ENCODE results near the gene PARD3. TPM values are rescaled to one million over a fixed set of nuclear protein-coding genes. Genes with fewer than 3 reads are reported as not detected.

Gene PARD3
- total RNA-seq, 2 experiments from 2014 or later, result 1.3 to 1.9 TPM

GRCh38 chr10:34107626-34108516 is 707.2 kb downstream of the PARD3 start:
- no peak overlapping the region for H3K27ac Mint-ChIP-seq
- no peaks in the 10 kb centered on the region for H3K9me3 Mint-ChIP-seq
- no peaks in the 10 kb centered on the region for H3K36me3 Mint-ChIP-seq
- DNase-seq, result no peak
- H3K4me3 Mint-ChIP-seq, result no peak overlapping the region
- peaks cover 7% of the 10 kb centered on the region for H3K27me3 Mint-ChIP-seq
- no peaks in the 10 kb centered on the region for H3K4me1 Mint-ChIP-seq

GRCh38 chr10:34106356-34106885 is 708.7 kb downstream of the PARD3 start:
- H3K4me3 Mint-ChIP-seq, result no peak overlapping the region
- H3K36me3 Mint-ChIP-seq, result no peaks in the 10 kb centered on the region
- no peak for DNase-seq
- H3K9me3 Mint-ChIP-seq, result no peaks in the 10 kb centered on the region
- peaks cover 7% of the 10 kb centered on the region for H3K27me3 Mint-ChIP-seq
- no peak overlapping the region for H3K27ac Mint-ChIP-seq
- H3K4me1 Mint-ChIP-seq, result no peaks in the 10 kb centered on the region

GRCh38 chr10:34104829-34105572 is 710.1 kb downstream of the PARD3 start:
- Mint-ChIP-seq H3K36me3 (no peaks in the 10 kb centered on the region), H3K27ac (no peak overlapping the region), H3K4me3 (no peak overlapping the region), H3K27me3 (peaks cover 7% of the 10 kb centered on the region), H3K4me1 (no peaks in the 10 kb centered on the region), H3K9me3 (no peaks in the 10 kb centered on the region)
- DNase-seq, result no peak

GRCh38 chr10:34102893-34103506 is 712.1 kb downstream of the PARD3 start:
- Mint-ChIP-seq H3K36me3 (no peaks in the 10 kb centered on the region), H3K27me3 (peaks cover 7% of the 10 kb centered on the region), H3K4me1 (no peaks in the 10 kb centered on the region), H3K4me3 (no peak overlapping the region), H3K27ac (no peak overlapping the region), H3K9me3 (peaks cover 3% of the 10 kb centered on the region)
- DNase-seq, result no peak

GRCh38 chr10:34102237-34102673 is 712.8 kb downstream of the PARD3 start:
- H3K27me3 Mint-ChIP-seq, result peaks cover 7% of the 10 kb centered on the region
- DNase-seq, result no peak
- no peaks in the 10 kb centered on the region for H3K4me1 Mint-ChIP-seq
- H3K27ac Mint-ChIP-seq, result no peak overlapping the region
- H3K4me3 Mint-ChIP-seq, result no peak overlapping the region
- peaks cover 3% of the 10 kb centered on the region for H3K9me3 Mint-ChIP-seq
- no peaks in the 10 kb centered on the region for H3K36me3 Mint-ChIP-seq

- no peak overlapping the region for H3K4me3 Mint-ChIP-seq
- H3K27ac Mint-ChIP-seq, result no peak overlapping the region
- H3K27me3 Mint-ChIP-seq, result peaks cover 7% of the 10 kb centered on the region
- no peaks in the 10 kb centered on the region for H3K4me1 Mint-ChIP-seq
- H3K9me3 Mint-ChIP-seq, result peaks cover 3% of the 10 kb centered on the region
- H3K36me3 Mint-ChIP-seq, result no peaks in the 10 kb centered on the region
- DNase-seq, result no peak
These were observed 714.1 kb downstream of the PARD3 start for GRCh38 chr10:34101001-34101400.

- no peaks in the 10 kb centered on the region for H3K4me1 Mint-ChIP-seq
- no peaks in the 10 kb centered on the region for H3K27me3 Mint-ChIP-seq
- H3K27ac Mint-ChIP-seq, result no peak overlapping the region
- H3K4me3 Mint-ChIP-seq, result no peak overlapping the region
- H3K36me3 Mint-ChIP-seq, result no peaks in the 10 kb centered on the region
- H3K9me3 Mint-ChIP-seq, result peaks cover 16% of the 10 kb centered on the region
- DNase-seq, result no peak
These were observed 716.1 kb downstream of the PARD3 start for GRCh38 chr10:34098821-34099567.

- Mint-ChIP-seq H3K4me3 (no peak overlapping the region), H3K27me3 (no peaks in the 10 kb centered on the region), H3K36me3 (no peaks in the 10 kb centered on the region), H3K4me1 (no peaks in the 10 kb centered on the region), H3K27ac (no peak overlapping the region), H3K9me3 (peaks cover 16% of the 10 kb centered on the region)
- DNase-seq, result no peak
These were observed 717.4 kb downstream of the PARD3 start for GRCh38 chr10:34097682-34098081.

- DNase-seq, result no peak
- H3K36me3 Mint-ChIP-seq, result no peaks in the 10 kb centered on the region
- H3K4me1 Mint-ChIP-seq, result no peaks in the 10 kb centered on the region
- peaks cover 16% of the 10 kb centered on the region for H3K9me3 Mint-ChIP-seq
- no peaks in the 10 kb centered on the region for H3K27me3 Mint-ChIP-seq
- no peak overlapping the region for H3K27ac Mint-ChIP-seq
- H3K4me3 Mint-ChIP-seq, result no peak overlapping the region
These were observed 720.1 kb downstream of the PARD3 start for GRCh38 chr10:34094961-34095360.

GRCh38 chr10:34094146-34094696 is 720.9 kb downstream of the PARD3 start:
- Mint-ChIP-seq H3K4me3 (no peak overlapping the region), H3K36me3 (no peaks in the 10 kb centered on the region), H3K27me3 (no peaks in the 10 kb centered on the region), H3K27ac (no peak overlapping the region), H3K4me1 (no peaks in the 10 kb centered on the region), H3K9me3 (peaks cover 13% of the 10 kb centered on the region)
- no peak for DNase-seq

- Mint-ChIP-seq H3K4me3 (no peak overlapping the region), H3K27ac (no peak overlapping the region), H3K27me3 (no peaks in the 10 kb centered on the region), H3K4me1 (no peaks in the 10 kb centered on the region), H3K36me3 (no peaks in the 10 kb centered on the region), H3K9me3 (peaks cover 13% of the 10 kb centered on the region)
- no peak for DNase-seq
These were observed 722.2 kb downstream of the PARD3 start for GRCh38 chr10:34092891-34093290.

- no peak for DNase-seq
- H3K27ac Mint-ChIP-seq, result no peak overlapping the region
- H3K4me3 Mint-ChIP-seq, result no peak overlapping the region
- H3K9me3 Mint-ChIP-seq, result peaks cover 13% of the 10 kb centered on the region
- no peaks in the 10 kb centered on the region for H3K36me3 Mint-ChIP-seq
- H3K4me1 Mint-ChIP-seq, result no peaks in the 10 kb centered on the region
- no peaks in the 10 kb centered on the region for H3K27me3 Mint-ChIP-seq
These were observed 723.4 kb downstream of the PARD3 start for GRCh38 chr10:34091635-34092195.

GRCh38 chr10:34089253-34089652 is 725.8 kb downstream of the PARD3 start:
- H3K27me3 Mint-ChIP-seq, result peaks cover 4% of the 10 kb centered on the region
- H3K9me3 Mint-ChIP-seq, result no peaks in the 10 kb centered on the region
- no peak overlapping the region for H3K4me3 Mint-ChIP-seq
- H3K36me3 Mint-ChIP-seq, result no peaks in the 10 kb centered on the region
- H3K27ac Mint-ChIP-seq, result no peak overlapping the region
- DNase-seq, result no peak
- no peaks in the 10 kb centered on the region for H3K4me1 Mint-ChIP-seq

GRCh38 chr10:34088208-34088794 is 726.8 kb downstream of the PARD3 start:
- Mint-ChIP-seq H3K27ac (no peak overlapping the region), H3K36me3 (no peaks in the 10 kb centered on the region), H3K9me3 (peaks cover 3% of the 10 kb centered on the region), H3K4me1 (no peaks in the 10 kb centered on the region), H3K4me3 (no peak overlapping the region), H3K27me3 (peaks cover 4% of the 10 kb centered on the region)
- DNase-seq, result no peak
